BE2C (cell line): ENCODE results near the gene ETS1.

Source experiments
- DNase-seq: peaks from one replicate; pipeline ENCODE4 v3.0.0-alpha.2; 2020
- H3K27me3 ChIP-seq: fragments of 250-450 bp; sonication (Bioruptor Pico); 2 replicates; pipeline ENCODE4 v1.5.1; 2020; ENCODE audit warnings: mild to moderate bottlenecking
- H3K36me3 ChIP-seq: fragments of 250-450 bp; sonication (Bioruptor Pico); 2 replicates; pipeline ENCODE4 v1.5.1; 2020; ENCODE audit warnings: mild to moderate bottlenecking
- H3K4me1 ChIP-seq: fragments of 250-450 bp; sonication (Bioruptor Pico); 2 replicates; pipeline ENCODE4 v1.5.1; 2020
- H3K4me3 ChIP-seq: 2 replicates; pipeline ENCODE4 v1.5.1; 2011; ENCODE audit warnings: low read depth, low read length
- H3K9me3 ChIP-seq: fragments of 250-450 bp; sonication (Bioruptor Pico); 2 replicates; pipeline ENCODE4 v1.5.1; 2020
- TF ChIP-seq, protein P1 (sequence below): IDR thresholded peaks from 2 replicates; pipeline ENCODE4 v1.5.1; 2012; ENCODE audit warnings: mild to moderate bottlenecking, low read depth, low read length

ETS1 gene

DNA sequence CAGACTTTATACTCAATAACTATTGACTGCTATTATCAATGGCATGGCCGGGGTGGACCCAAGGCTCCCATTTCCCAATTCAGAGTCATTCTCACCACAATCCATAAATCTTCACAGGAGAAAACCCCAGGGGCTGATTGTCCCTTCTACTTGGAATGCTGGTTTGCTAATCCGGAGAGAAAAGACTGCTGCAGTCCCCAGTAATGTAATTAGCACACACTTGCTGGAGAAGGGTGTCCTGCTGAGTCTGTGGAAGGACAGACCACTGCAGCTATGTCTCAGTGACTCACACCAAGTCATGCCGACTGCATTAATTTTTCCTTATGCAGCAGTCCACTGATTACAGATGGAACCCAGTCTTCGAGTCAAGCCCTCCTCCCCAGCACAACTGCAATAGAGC, 5.9 kb upstream of the ETS1 start:
- H3K4me1 ChIP-seq: peaks cover 12% of the 10 kb centered on the region
- TF ChIP-seq, protein P1, sequence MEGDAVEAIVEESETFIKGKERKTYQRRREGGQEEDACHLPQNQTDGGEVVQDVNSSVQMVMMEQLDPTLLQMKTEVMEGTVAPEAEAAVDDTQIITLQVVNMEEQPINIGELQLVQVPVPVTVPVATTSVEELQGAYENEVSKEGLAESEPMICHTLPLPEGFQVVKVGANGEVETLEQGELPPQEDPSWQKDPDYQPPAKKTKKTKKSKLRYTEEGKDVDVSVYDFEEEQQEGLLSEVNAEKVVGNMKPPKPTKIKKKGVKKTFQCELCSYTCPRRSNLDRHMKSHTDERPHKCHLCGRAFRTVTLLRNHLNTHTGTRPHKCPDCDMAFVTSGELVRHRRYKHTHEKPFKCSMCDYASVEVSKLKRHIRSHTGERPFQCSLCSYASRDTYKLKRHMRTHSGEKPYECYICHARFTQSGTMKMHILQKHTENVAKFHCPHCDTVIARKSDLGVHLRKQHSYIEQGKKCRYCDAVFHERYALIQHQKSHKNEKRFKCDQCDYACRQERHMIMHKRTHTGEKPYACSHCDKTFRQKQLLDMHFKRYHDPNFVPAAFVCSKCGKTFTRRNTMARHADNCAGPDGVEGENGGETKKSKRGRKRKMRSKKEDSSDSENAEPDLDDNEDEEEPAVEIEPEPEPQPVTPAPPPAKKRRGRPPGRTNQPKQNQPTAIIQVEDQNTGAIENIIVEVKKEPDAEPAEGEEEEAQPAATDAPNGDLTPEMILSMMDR: no peak
- H3K4me3 ChIP-seq: no peak overlapping the region
- H3K27me3 ChIP-seq: no peaks in the 10 kb centered on the region
- H3K9me3 ChIP-seq: no peaks in the 10 kb centered on the region
- no peaks in the 10 kb centered on the region for H3K36me3 ChIP-seq
- peak; percentile 47 for DNase-seq

DNA sequence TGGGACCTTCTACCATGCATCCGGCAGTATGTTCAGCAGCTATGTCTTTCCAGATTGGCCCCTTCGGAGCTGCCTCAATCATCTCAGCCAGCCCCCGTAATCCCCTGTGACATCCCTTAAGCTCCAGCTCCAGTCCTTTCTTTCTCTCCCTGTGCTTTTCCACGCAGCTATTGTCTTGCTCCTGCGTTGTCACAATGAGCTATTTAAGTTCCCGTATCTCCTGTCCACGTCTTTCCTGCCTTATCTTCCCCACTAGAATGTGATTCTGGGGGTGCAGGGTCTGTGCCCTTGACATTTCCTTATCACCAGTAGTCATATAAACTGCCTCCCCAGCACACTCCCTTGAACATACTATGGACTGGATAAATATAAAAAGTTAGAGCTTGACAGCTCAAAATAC, 5.1 kb upstream of the ETS1 start:
- no peaks in the 10 kb centered on the region; the same call in 1 of the 2 replicates for H3K27me3 ChIP-seq
- TF ChIP-seq, protein P1: no peak

DNA sequence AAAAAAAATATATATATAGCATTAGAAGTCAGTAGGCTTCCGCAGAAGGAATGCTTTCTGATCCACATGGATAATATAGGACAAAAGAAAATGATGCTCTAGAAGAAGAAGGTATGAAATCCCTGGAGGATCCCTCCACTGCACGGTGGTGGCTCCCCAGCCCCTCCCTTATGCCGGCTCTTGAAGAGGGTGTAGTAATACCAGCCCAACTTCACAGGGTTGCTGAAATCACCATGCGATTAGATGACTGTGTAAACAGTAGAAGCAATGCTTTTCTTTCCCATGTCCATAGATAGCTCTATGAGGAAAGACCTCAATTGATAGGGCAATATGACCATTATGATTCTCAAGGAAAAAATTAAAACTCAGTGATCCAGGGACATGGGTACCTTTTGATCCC, 3.2 kb upstream of the ETS1 start:
- Histone ChIP-seq H3K9me3 (no peaks in the 10 kb centered on the region), H3K4me3 (no peak overlapping the region), H3K4me1 (peaks cover 7% of the 10 kb centered on the region), H3K27me3 (no peaks in the 10 kb centered on the region; the same call in 1 of the 2 replicates), H3K36me3 (no peaks in the 10 kb centered on the region)
- TF ChIP-seq, protein P1: no peak
- no peak for DNase-seq

More for the DNA sequence above, 5.1 kb upstream of the ETS1 start:
- no peak for DNase-seq
- Histone ChIP-seq H3K9me3 (no peaks in the 10 kb centered on the region), H3K4me3 (no peak overlapping the region), H3K4me1 (peaks cover 12% of the 10 kb centered on the region), H3K36me3 (no peaks in the 10 kb centered on the region)

DNA sequence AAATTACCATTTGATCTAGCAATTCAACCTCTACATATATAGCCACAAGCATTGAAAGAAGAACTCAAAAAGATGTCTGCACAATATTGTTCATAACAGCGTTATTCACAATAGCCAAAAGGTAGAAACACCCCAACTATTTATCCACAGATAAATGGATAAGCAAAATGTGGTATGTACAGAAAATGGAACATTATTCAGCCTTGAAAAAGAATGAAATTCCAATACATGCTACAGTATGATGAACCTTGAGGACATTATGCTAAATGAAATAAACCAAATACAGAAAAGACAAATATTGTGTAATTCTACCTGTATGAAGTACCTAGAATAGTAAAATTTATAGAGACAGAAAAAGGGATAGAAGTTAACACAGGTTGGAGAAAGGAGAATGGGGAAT, 2.6 kb upstream of the ETS1 start:
- no peak for DNase-seq
- Histone ChIP-seq H3K27me3 (no peaks in the 10 kb centered on the region; the same call in 1 of the 2 replicates), H3K36me3 (no peaks in the 10 kb centered on the region), H3K9me3 (no peaks in the 10 kb centered on the region), H3K4me3 (no peak overlapping the region), H3K4me1 (peaks cover 7% of the 10 kb centered on the region)
- TF ChIP-seq, protein P1: no peak

DNA sequence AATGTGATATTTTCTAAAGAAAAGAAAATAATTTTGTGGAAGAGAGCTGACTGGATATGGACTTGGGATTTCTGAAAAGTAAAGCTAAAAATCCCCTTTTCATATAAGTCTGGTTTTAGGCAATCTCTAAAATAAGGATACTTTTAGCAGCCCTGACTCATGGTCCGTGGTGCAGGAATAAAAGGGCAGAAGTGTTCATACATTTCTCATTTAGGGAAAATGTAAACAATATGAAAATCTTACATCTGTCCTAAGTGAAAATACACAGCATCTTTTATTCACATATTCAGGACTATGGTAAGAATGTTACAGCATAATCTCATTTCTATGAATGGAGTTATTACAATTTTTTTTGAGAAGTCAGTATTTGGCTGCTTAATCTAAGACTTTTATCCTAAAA, 735 bp upstream of the ETS1 start:
- no peaks in the 10 kb centered on the region for H3K36me3 ChIP-seq

DNA sequence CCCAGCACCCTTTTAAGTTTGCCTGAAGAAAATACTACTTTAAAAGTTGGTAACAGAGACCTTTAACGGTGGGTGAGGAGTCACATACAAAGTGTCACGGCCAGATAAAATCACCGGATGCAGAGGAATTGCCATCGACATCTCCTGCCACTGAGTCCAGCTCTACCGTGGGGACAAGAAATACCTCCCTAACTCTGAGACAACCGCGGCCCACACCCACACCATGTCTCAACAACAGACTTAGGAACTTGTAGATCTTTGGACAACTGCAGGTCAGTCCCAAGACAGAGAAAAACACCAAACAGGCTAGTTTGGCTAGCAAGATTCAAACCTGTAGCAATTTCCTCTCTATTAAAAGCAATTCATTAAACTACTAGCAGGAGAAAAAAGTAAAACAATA, 669 bp downstream of the ETS1 start:
- no peaks in the 10 kb centered on the region; the same call in 1 of the 2 replicates for H3K27me3 ChIP-seq
- H3K36me3 ChIP-seq: no peaks in the 10 kb centered on the region
- TF ChIP-seq, protein P1: no peak
- H3K4me1 ChIP-seq: no peaks in the 10 kb centered on the region
- no peak for DNase-seq
- H3K4me3 ChIP-seq: no peak overlapping the region
- H3K9me3 ChIP-seq: no peaks in the 10 kb centered on the region

More for the DNA sequence above, 735 bp upstream of the ETS1 start:
- Histone ChIP-seq H3K27me3 (no peaks in the 10 kb centered on the region; the same call in 1 of the 2 replicates), H3K4me1 (no peaks in the 10 kb centered on the region), H3K9me3 (no peaks in the 10 kb centered on the region), H3K4me3 (no peak overlapping the region)
- no peak for DNase-seq
- TF ChIP-seq, protein P1: no peak
